Measurements from ENCODE around the gene LARGE1.

Gene LARGE1

DNA sequence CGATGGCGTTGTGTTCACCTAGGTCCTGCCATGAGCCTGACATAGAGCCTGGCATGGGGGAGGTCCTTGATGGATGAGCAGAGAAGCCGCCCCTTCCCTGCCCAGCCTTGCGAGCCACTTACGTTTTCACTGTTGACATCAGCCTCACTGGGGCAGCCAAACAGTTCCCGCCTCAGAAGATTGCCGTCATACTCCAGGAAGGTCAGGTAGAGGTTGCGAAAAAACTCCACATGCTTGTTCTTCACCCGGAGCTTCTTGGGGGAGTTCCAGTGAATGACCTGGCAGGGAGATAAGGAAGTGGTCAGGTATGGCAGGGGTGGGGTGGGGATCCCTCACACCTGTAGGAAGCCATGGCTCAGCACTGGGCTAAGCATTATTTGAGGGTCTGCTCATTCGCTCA, 582.8 kb downstream of the LARGE1 start:
- no peak for DNase-seq

DNA sequence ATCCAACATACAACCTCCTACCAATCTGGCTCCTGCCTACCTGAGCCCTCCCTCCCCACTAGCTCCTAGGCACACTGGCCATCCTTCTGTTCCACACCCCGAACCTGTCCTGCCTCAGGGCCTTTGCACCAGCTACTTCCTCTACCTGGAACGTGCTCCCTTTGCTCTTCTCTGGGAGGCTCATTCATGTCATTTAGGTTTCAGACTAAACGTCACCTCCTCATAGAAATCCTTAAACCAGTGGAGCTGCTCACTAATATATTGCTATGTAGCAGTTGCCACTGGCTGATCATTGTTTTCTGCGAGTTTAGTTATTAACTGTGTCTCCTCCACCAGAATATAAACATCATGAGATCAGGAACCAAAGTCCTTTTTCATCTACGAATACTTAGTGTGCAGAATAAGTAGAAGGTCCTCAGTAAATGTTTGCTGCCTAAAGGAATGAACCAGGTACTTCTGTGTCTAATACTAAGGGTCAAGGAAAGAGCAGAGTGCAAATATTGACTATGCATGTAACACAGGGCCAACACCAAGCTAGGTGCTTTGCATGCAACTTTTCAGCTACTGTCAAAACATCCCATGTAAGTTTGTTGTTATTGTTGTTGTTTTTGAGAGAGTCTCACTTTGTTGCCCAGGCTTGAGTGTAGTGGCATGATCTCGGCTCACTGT, 584.5 kb downstream of the LARGE1 start:
- DNase-seq = no peak

- no peak for DNase-seq
These were observed 587.7 kb downstream of the LARGE1 start for GRCh38 chr22:33332538-33332937.

DNA sequence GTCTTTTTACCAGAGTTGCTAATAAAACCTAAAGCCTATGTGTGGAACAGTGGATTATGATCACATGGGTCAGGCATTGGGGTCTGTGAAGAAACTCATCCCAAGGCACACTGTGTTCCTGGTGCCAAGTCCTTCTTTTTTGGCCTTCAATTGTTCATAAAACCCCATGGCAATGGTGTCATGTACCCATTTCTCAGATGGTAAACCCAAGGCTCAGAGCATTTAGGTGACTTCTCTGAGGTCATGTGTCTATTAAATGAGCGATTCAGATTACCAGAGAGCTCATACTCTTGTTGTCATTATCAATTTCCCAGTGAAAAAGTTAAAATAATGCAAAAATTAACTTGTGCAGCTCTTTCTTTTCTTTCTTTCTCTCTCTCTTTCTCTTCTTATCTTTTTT, 589.3 kb downstream of the LARGE1 start:
- no peak for DNase-seq

- DNase-seq = no peak
These were observed 589.7 kb downstream of the LARGE1 start for GRCh38 chr22:33330534-33330933.

- DNase-seq = no peak
These were observed 590.9 kb downstream of the LARGE1 start for GRCh38 chr22:33329398-33329797.

GRCh38 chr22:33328789-33329296, 591.4 kb downstream of the LARGE1 start:
- no peak for DNase-seq

GRCh38 chr22:33327348-33327860, 592.9 kb downstream of the LARGE1 start:
- no peak for DNase-seq

DNA sequence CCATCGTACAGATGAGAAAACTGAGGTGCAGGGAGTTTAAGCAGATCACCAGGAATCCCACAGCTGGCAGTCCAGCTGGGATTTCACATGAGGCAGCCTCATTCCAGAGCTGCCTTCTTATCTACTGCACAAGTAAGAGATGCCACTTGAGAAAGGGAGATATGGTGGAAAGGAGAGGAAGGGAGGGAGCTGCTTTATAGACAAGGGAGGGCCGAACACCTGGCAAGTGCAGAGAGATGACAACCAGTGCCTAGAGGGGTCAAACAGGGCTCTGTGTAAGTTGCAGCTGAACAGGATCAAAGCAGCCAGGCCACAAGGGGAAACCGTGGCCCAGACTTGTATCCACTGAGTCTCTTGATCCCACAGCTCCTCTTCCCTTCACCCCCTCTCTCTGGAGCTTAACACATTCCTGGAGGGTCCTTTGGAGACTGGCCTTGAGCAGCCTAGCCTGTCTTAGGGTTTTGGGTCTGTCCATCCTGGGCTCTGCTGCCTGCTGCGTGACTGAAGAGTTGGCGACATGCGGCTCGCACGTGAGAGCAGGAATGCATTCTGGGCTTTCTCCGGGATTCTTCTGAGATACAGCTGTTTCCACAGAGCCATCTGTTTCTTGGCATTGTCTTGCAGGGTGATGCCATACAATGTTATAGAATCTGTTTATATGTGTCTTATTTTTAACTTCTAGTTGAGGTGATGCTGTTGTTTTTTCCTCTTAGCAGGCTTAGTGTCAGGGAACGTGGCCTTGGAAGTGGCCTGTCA, 593.6 kb downstream of the LARGE1 start:
- DNase-seq = no peak

- no peak for DNase-seq
These were observed 594.9 kb downstream of the LARGE1 start for GRCh38 chr22:33325232-33326004.

- DNase-seq = no peak
These were observed 596.0 kb downstream of the LARGE1 start for GRCh38 chr22:33324228-33324627.

- no peak for DNase-seq
These were observed 598.8 kb downstream of the LARGE1 start for GRCh38 chr22:33321466-33321865.

DNA sequence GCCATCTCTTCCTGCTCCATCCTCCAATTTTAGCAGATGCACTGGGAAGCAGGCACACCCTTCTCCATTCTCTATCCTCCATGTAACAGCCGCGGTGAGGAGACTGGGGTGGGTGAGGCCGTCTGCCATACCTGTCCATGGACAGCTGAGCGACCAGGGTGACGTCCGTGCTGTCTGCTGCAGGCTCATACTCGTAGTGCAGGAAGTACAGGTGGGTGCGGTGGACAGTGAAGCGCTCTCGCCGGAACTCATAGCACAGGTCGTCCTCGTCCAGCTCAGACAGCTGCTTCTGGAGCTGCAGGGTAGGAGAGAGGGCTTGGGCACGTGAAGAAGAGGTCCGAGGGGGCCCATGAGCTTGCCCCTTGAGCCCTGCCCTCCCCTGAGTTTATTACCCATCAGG, 604.3 kb downstream of the LARGE1 start:
- DNase-seq = no peak

GRCh38 chr22:33315117-33315516, 605.2 kb downstream of the LARGE1 start:
- no peak for DNase-seq

- DNase-seq = no peak
These were observed 606.0 kb downstream of the LARGE1 start for GRCh38 chr22:33314316-33314715.

DNA sequence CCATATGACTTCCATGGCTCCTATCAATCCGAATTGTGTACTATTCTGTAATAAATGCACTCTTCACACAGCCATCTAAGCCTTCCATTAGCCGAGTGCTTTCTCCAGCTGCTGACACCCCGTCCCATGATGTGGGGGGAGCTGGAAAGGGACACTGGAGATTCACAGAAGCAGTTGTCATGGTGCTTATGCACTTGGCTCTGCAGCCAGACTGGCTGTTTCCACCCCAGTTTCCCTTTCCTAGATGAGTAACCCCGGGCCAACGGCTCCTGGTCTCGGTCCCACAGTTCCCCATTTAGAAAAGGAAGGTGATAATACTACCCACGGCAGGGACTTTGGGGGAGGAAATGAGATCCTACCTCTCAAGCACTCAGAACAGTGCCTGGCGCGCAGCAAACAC, 617.2 kb downstream of the LARGE1 start:
- no peak for DNase-seq

DNA sequence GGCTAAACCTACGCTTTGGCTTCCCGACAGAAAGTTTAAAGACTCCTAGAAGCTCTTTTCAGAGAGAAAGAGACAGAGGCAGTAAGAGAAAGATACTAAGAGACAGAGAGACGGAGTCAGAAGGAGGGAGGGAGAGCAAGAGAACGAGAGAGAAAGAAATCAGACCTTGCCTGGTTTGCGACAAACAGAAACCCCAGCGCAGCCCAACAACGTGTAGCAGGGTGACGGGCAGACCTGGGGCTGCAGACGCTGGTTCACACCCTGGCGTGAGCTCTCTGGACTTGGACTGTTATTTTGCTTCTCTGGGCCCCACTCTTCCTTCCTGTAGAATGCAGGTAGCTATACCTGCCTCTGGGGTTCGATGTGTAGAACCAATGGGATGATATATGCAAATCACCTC, 617.7 kb downstream of the LARGE1 start:
- no peak for DNase-seq

- DNase-seq = peak; percentile 81
These were observed 618.2 kb downstream of the LARGE1 start for GRCh38 chr22:33302049-33302545.

DNA sequence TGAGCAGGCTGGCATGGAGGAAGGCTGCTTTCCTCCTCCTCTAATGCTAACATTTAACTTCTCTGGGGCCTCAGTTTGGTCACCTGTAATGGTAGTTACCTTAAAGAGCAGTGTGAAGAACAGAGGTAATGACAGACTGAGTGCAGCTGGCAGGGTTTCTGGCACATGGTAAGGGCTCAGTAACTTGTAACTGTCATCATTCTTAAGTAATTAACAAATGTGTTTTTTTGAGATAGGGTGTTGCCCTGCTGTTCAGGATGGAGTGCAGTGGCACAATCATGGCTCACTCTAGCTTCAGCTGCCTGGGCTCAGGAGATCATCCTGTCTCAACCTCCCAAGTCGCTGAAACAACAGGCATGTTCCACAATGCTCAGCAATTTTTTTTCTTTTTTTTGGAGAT, 620.1 kb downstream of the LARGE1 start:
- no peak for DNase-seq

- no peak for DNase-seq
These were observed 620.9 kb downstream of the LARGE1 start for GRCh38 chr22:33299245-33299956.

- no peak for DNase-seq
These were observed 623.3 kb downstream of the LARGE1 start for GRCh38 chr22:33296941-33297340.

- DNase-seq = no peak
These were observed 632.2 kb downstream of the LARGE1 start for GRCh38 chr22:33288078-33288477.

DNA sequence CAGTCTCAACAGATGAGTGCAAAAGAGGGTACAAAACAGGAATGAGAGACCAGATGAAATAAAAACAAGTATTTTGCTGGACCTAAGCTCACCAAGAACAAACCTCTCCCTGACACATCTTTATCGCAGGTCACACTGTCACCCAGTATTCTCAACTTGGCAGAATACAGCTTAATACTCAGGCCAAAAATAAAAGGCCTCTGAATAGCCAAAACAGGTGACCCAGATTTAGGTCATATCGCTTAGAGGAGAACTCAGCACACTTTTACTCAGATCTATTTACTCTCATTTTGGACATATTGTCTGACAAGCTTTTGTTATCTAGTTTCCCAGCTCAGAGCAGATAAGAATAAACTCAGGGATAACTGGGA, 645.2 kb downstream of the LARGE1 start:
- DNase-seq = no peak
